SIG-M5 (cell line): Measurements from ENCODE around the gene POMGNT2.

Experiments
- DNase-seq: peaks from one replicate; lab custom pipeline; 2025; lab: John Stamatoyannopoulos, UW

Gene POMGNT2

GRCh38 chr3:43105596-43106292, at the start of gene POMGNT2:
Gene POMGNT2, minus strand, starts transcription at chr3:43106079. Its CDS starts 24,648 bp downstream, at chr3:43081431.
- peak; percentile 13 for DNase-seq

GRCh38 chr3:43154980-43155379, 49.1 kb upstream of the POMGNT2 start:
- no peak for DNase-seq

GRCh38 chr3:43153216-43154083, 47.6 kb upstream of the POMGNT2 start:
- no peak for DNase-seq

GRCh38 chr3:43152649-43153048, 46.8 kb upstream of the POMGNT2 start:
- no peak for DNase-seq

GRCh38 chr3:43148033-43148432, 42.2 kb upstream of the POMGNT2 start:
- no peak for DNase-seq

- DNase-seq = no peak
Measured at GRCh38 chr3:43146599-43146998, 40.7 kb upstream of the POMGNT2 start.

- no peak for DNase-seq
Measured at GRCh38 chr3:43144761-43145490, 39.0 kb upstream of the POMGNT2 start.

- DNase-seq = no peak
Measured at GRCh38 chr3:43142472-43142871, 36.6 kb upstream of the POMGNT2 start.

- DNase-seq = no peak
Measured at GRCh38 chr3:43138488-43139231, 32.8 kb upstream of the POMGNT2 start.

GRCh38 chr3:43132870-43133636, 27.2 kb upstream of the POMGNT2 start:
- DNase-seq = no peak

- DNase-seq = no peak
Measured at GRCh38 chr3:43132193-43132592, 26.3 kb upstream of the POMGNT2 start.

GRCh38 chr3:43128464-43128863, 22.6 kb upstream of the POMGNT2 start:
- DNase-seq = no peak

GRCh38 chr3:43126536-43126935, 20.7 kb upstream of the POMGNT2 start:
- DNase-seq = no peak

GRCh38 chr3:43123895-43124294, 18.0 kb upstream of the POMGNT2 start:
- DNase-seq = no peak

- no peak for DNase-seq
Measured at GRCh38 chr3:43120937-43121336, 15.1 kb upstream of the POMGNT2 start.

GRCh38 chr3:43117257-43117656, 11.4 kb upstream of the POMGNT2 start:
- no peak for DNase-seq

GRCh38 chr3:43113671-43114070, 7.8 kb upstream of the POMGNT2 start:
- no peak for DNase-seq

- DNase-seq = no peak
Measured at GRCh38 chr3:43106293-43106628, 382 bp upstream of the POMGNT2 start.

GRCh38 chr3:43104660-43105595, 951 bp downstream of the POMGNT2 start:
- DNase-seq = no peak

- DNase-seq = no peak
Measured at GRCh38 chr3:43104039-43104438, 1.8 kb downstream of the POMGNT2 start.
